Measurements from ENCODE around the gene SCGB1C2.

Gene SCGB1C2

DNA sequence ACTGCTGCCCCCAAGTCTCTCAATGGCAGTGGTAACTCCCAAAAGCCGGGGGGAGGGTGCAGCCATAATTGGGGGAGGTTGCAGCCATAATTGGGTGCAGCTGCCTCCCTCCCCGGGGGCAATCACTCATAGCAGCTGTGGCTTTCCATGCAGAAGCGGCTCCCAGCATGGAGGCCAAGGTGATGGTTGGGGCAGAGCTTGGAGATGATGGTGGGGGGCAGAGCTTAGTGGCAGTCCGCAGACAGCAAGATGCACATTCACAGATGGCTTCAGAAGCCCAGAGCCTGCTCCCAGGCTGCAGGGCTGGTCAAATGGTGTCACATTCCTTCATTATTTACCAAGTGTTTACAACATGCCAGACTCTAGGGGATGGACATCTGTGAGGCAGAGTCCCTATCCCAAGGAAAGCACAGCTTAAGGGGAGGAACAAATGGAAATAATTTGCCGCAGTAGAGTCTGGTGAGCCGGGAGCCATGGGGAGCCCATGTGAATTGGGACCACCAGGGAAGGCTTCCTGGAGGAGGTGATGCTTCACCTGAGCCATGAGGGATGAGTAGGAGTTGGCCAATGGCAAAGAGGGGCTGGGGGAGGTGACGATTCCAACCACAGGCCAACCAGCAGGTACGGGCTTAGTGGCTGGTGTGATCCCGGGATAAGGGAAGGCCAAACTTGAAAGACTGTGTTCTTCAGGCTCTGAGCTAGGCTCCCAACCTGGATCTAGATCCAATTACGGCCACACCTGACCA is 36.0 kb downstream of the SCGB1C2 start:
- no peak for DNase-seq

- DNase-seq, result no peak
Observed at GRCh38 chr17:177155-177554, 39.8 kb downstream of the SCGB1C2 start.

DNA sequence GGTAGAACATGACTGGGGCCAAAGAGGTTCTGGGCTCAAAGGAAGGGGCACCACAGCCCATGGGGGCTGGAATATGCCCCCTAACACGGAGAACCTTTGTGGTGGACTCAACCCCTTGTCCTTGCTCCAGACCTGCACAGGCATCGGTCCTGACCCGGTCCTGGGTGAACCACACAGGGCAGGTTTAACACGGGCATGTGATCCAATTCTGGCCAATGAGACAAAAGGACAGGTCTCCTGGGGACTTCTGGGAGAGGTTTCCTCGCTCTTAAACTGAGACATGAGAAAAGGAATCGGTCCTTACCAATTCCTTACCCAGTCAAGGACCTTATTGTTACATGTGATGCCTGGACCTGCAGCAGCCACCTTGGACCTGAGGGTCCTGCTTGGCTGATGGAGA is 40.4 kb downstream of the SCGB1C2 start:
- DNase-seq, result no peak

DNA sequence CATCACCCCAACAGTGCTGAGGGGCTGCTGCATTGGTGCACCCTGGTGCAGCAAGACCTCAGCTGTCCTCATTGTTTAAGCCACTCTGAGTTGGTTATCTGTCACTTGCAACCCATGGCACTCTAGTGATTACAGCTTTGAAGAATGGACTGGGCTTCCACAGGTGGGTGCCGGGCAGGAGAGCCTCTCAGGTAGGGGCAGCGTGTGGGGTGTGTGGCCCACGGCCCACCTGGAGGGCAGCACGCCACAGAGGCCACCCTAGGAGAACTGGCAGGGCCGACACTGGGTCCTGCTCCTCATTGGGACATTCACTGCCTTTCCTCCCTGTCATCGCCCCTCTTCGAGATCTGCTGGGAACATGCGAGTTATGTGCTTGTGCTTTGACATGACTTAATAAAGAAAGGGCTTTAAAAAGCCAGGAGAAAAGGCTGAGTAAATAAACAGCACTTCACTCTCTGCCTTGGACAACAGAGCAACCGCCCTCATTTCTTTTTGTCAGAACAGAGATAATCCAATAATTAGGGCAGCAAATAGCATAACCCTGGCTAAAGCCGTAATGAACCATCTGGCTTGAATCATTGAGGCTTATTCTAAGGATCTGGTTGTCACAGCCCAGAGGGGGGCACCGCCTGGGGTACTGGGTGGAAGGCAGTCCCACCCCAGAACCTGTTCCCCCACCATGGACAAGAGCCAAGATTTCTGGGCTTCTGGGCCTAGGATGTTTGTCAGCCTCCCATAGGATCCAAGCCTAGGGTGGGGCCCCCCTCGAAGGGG is 41.1 kb downstream of the SCGB1C2 start:
- DNase-seq, result no peak

- no peak for DNase-seq
Observed at GRCh38 chr17:179066-179432, 41.7 kb downstream of the SCGB1C2 start.

GRCh38 chr17:179781-180380 is 42.5 kb downstream of the SCGB1C2 start:
- no peak for DNase-seq

- peak in 1 of 4 experiments; percentile 19 for DNase-seq
Observed at GRCh38 chr17:180381-181244, 43.2 kb downstream of the SCGB1C2 start.

GRCh38 chr17:181245-182049 is 44.1 kb downstream of the SCGB1C2 start, which contains the start of gene DOC2B:
TSS of gene DOC2B (minus strand) at chr17:181650. CDS start at chr17:181479, 171 bp downstream.
- DNase-seq, result peak; percentile 30 to 80 (median 56)

DNA sequence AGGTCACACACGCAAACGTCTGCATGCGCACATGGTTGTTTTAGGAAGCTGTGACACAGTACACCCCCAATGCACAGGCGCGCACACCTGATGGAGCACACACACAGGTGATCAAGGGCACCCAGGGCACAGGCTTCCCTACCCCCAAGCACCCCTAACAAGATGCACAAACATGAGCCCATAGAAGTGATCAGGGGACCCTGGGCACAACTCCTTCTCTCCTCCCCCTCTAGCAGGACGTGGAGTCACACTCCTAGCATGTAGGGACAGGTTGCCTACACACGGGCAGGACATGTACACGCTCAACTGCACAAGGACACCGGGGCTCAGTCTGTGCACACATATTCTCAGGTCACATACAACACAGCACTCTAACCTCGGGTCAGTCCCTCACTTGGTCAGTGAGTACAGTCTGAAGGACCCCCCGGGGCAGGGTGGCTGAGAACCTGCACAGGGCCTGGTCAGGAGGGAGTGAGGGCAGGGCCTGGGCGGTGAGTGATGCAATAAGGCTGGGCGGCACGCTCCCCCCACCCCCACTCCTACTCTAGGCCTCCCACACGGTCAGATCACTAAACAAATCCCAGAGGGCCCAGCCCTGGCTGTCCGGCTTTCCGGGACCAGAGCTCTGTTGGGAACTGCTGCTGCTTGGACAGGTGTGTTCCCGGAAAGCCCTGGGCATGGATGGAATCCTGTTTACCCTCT is 44.8 kb downstream of the SCGB1C2 start:
- DNase-seq, result no peak

- DNase-seq, result no peak
Observed at GRCh38 chr17:183021-183420, 45.7 kb downstream of the SCGB1C2 start.

- DNase-seq, result no peak
Observed at GRCh38 chr17:185445-186138, 48.2 kb downstream of the SCGB1C2 start.

- no peak for DNase-seq
Observed at GRCh38 chr17:187130-187529, 49.8 kb downstream of the SCGB1C2 start.

Measured in suppressor macrophage (primary cell).